Right lobe of liver (tissue), 6 donors: ENCODE results near the gene IGF2BP2. TPM values are rescaled to one million over a fixed set of nuclear protein-coding genes. Genes with fewer than 3 reads are reported as not detected.

Source experiments
- ATAC-seq, 4 donors: fragments of 200-7000 bp; cut with Tn5 transposase; one replicate each; pipeline ENCODE4 v1.9.1; 2020; ENCODE audit warnings: mild to moderate bottlenecking in 4 of 4, moderate library complexity in 4 of 4
- DNase-seq, 3 donors: peaks; one replicate each; pipeline ENCODE4 v3.0.0-alpha.2; 2020
- H3K27ac ChIP-seq, 3 donors: fragments of 200-600 bp; one replicate each; pipeline ENCODE4 v1.8.0; 2022
- H3K27me3 ChIP-seq, 2 donors: fragments of 200-600 bp; one replicate each; pipeline ENCODE4 v1.8.0; 2022
- H3K36me3 ChIP-seq, 4 donors: fragments of 200-600 bp; sonication (generic) in 1 of 4; one replicate each; pipeline versions ENCODE4 v1.5.1 to v1.8.0; 2017 to 2022; ENCODE audit warnings: control low read depth in 1 of 4
- H3K4me1 ChIP-seq, 4 donors: fragments of 200-600 bp; sonication (generic) in 1 of 4; one replicate each; pipeline versions ENCODE4 v1.5.1 to v1.8.0; 2017 to 2022; ENCODE audit warnings: control low read depth in 1 of 4
- H3K4me3 ChIP-seq, 3 donors: fragments of 200-600 bp; one replicate each; pipeline ENCODE4 v1.8.0; 2022
- H3K9me3 ChIP-seq, 4 donors: fragments of 200-600 bp; sonication (generic) in 1 of 4; one replicate each; pipeline versions ENCODE4 v1.5.1 to v1.8.0; 2017 to 2022; ENCODE audit warnings: control low read depth in 1 of 4
- POLR2A ChIP-seq: fragments of 450-650 bp; IDR thresholded peaks from one replicate; pipeline ENCODE4 v1.6.1; 2017; ENCODE audit warnings: antibody characterized with exemption, mild to moderate bottlenecking
- WGBS: methylation state at CpG from one replicate; pipeline ENCODE4 v1.1.6; 2018; ENCODE audit warnings: low coverage, low lambda C conversion rate; ENCODE audit not compliant: insufficient coverage; ENCODE audit errors: missing lambda C conversion rate; 5-methylcytosine and 5-hydroxymethylcytosine counted together
- intact Hi-C, 2 donors: fragments of 100-400 bp; cut with DNase I; formaldehyde crosslinking; loops; one replicate each; pipeline versions ENCODE4 v1.11.2 to v1.14.1; 2022
- total RNA-seq, 6 experiments: library from RNA; depleted of rRNA in 2 of 6; stranded (reverse); fragments of >200 nt in 2 of 6; fragmentation: NEBNext Ultra II Directional in 3 of 6; extraction: Animal tissue kit (Norgen Biotek cat#: 25700) in 3 of 6; gene quantifications; one replicate each; pipeline versions ENCODE4 v1.1.0 to v1.2.4, GENCODE V29; 2016 to 2023
- TF ChIP-seq, protein P1 (sequence below), 4 donors: fragments of 200-600 bp in 3 of 4; fragments of 450-650 bp in 1 of 4; IDR thresholded peaks; one replicate each; pipeline versions ENCODE4 v1.5.1 to v1.8.0; 2016 to 2022; ENCODE audit warnings: antibody characterized with exemption in 4 of 4, mild to moderate bottlenecking in 2 of 4
- donor health status: DM: no; HTN: yes; CAD: no.
- donor health status: DM: no; HTN: no; CAD: no.
- donor health status: DM: no; HTN: no; CAD: no.
- donor health status: DM: no; HTN: yes; CAD: no.
- donor health status: DM: no; HTN: yes; CAD: no.

The IGF2BP2 gene
- total RNA-seq, 6 experiments from 2014 or later: 0.99 to 3.0 (median 1.8) TPM

DNA sequence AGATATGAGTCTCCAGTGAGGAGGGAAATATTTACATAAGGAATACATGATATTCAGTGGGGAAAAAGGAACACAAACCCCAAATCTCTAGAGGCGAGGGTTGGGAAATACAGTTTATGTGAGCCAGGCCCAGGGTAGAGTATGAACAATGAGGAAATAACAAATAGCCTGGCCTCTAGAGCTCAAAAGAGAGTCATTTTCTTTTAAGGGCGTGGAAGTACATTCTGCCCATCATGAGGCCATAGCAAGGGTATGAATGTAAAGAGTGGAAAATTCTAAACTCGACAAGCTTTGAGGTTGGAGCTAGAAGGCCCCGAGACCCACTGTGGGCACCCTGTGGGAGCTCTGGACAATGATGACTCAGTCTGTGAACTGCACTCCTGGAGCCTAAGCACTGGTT, 27.8 kb upstream of the IGF2BP2 start:
- no peak for ATAC-seq
- WGBS: 84% methylated on average over 4 of the region's 4 CpGs

DNA sequence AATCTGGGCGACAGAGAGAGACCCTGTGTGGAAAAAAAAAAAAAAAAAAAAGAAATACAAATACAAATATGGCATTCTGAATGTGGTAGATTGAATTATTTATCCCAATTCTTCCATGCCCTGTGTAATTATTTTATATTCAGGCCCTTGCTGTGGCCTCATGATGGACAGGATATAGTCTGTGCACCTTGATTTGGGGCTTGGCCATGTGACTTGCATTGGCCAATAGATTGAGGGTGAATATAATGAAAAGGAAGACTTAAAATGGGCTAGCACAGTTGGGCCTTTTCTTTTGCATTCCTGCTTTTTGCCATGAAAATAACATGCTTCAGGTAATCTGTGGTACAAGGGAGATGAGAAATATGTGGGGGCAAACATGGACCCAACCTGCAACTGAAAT, 27.1 kb upstream of the IGF2BP2 start:
- Histone ChIP-seq H3K27ac (no peak overlapping the region), H3K27me3 (no peaks in the 10 kb centered on the region), H3K9me3 (peaks cover 0 to 4% (median 0%) of the 10 kb centered on the region in 4 donors), H3K36me3 (no peaks in the 10 kb centered on the region), H3K4me3 (no peak overlapping the region), H3K4me1 (no peaks in the 10 kb centered on the region)
- no peak for ATAC-seq
- no peak for TF ChIP-seq POLR2A
- TF ChIP-seq, protein P1, sequence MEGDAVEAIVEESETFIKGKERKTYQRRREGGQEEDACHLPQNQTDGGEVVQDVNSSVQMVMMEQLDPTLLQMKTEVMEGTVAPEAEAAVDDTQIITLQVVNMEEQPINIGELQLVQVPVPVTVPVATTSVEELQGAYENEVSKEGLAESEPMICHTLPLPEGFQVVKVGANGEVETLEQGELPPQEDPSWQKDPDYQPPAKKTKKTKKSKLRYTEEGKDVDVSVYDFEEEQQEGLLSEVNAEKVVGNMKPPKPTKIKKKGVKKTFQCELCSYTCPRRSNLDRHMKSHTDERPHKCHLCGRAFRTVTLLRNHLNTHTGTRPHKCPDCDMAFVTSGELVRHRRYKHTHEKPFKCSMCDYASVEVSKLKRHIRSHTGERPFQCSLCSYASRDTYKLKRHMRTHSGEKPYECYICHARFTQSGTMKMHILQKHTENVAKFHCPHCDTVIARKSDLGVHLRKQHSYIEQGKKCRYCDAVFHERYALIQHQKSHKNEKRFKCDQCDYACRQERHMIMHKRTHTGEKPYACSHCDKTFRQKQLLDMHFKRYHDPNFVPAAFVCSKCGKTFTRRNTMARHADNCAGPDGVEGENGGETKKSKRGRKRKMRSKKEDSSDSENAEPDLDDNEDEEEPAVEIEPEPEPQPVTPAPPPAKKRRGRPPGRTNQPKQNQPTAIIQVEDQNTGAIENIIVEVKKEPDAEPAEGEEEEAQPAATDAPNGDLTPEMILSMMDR (IDR thresholded peaks at IDR 0.05): no peak
- intact Hi-C loops: no loop called here
- no peak for DNase-seq
- 57% methylated on average over 1 of the region's 1 CpG for WGBS

More for the DNA sequence above, 27.8 kb upstream of the IGF2BP2 start:
- Histone ChIP-seq H3K4me3 (no peak overlapping the region), H3K27ac (no peak overlapping the region), H3K4me1 (no peaks in the 10 kb centered on the region), H3K36me3 (no peaks in the 10 kb centered on the region), H3K9me3 (peaks cover 0 to 5% (median 0%) of the 10 kb centered on the region in 4 donors), H3K27me3 (no peaks in the 10 kb centered on the region)
- TF ChIP-seq, protein P1 (IDR thresholded peaks at IDR 0.05): no peak
- TF ChIP-seq POLR2A: no peak
- DNase-seq: no peak
- intact Hi-C loops: no loop called here

DNA sequence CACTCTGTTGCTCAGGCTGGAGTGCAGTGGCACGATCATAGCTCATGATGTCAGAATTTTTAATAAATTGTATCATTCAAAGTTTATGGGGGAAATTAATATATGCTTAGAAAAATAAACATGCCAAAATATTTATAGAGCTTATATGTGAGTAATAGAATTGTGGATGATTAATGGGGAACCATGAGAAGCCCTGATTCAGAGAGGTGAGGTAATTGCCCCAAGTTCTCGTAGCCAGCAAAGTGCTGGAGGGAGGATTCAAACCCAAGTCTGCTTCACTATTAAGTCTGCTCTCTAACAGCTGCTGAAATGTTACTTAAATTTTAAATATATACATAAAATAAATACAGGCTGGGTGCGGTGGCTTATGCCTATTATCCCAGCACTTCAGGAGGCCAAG, 26.2 kb upstream of the IGF2BP2 start:
- intact Hi-C loops: no loop called here
- TF ChIP-seq, protein P1 (IDR thresholded peaks at IDR 0.05): no peak
- TF ChIP-seq POLR2A: no peak
- ATAC-seq (no peak), DNase-seq (no peak)
- H3K36me3 ChIP-seq: no peaks in the 10 kb centered on the region
- no peak overlapping the region for H3K27ac ChIP-seq
- no peak overlapping the region for H3K4me3 ChIP-seq
- whole genome bisulfite sequencing: 91% methylated on average over 3 of the region's 3 CpGs
- H3K4me1 ChIP-seq: no peaks in the 10 kb centered on the region
- H3K27me3 ChIP-seq: no peaks in the 10 kb centered on the region
- H3K9me3 ChIP-seq: no peaks in the 10 kb centered on the region

DNA sequence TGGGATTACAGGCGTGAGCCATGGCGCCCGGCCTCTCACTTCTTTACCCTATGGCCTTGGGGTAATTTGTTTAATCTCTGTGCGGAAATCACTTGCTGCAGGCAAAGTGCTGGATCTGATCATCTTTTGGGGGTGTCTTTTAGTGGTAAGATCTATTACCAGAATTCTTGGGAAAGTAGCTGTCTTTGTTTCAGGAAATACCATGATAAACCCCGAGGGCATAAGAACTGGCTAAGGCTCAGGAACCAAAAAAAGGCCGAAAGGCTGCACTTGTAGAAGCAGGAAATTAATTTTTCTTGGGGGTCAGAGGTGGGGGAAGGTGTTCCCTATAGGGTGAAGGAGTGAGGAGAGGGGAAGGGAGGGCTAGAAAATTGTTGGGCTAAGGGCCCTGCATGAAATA, 22.7 kb upstream of the IGF2BP2 start:
- H3K4me3 ChIP-seq: no peak overlapping the region
- ATAC-seq: no peak
- WGBS: 86% methylated on average over 6 of the region's 6 CpGs
- no peaks in the 10 kb centered on the region for H3K4me1 ChIP-seq
- DNase-seq: no peak
- H3K9me3 ChIP-seq: no peaks in the 10 kb centered on the region
- no peaks in the 10 kb centered on the region for H3K27me3 ChIP-seq
- no peak overlapping the region for H3K27ac ChIP-seq
- intact Hi-C loops: no loop called here
- no peaks in the 10 kb centered on the region for H3K36me3 ChIP-seq
- TF ChIP-seq POLR2A: no peak
- TF ChIP-seq, protein P1 (IDR thresholded peaks at IDR 0.05): no peak

DNA sequence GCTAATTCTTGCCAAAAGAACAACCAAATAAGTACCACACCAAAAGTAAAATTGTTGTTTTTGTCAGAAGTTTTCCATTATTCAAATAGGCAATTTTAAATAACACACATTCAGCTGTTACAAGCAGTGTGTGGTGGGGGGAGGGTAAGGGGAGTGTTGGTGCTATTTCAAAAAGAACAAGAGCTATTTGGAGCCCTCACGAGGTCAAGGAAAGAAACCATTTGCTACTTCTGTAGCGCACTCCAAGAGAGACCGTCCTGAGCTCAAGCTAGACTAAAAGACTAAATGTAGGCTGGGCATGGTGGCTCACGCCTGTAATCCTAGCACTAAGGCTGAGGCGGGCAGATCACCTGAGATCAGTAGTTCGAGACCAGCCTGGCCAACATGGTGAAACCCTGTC, 21.2 kb upstream of the IGF2BP2 start:
- intact Hi-C loops: no loop called here
- WGBS: 73% methylated on average over 6 of the region's 6 CpGs
- Histone ChIP-seq H3K27ac (no peak overlapping the region), H3K4me3 (no peak overlapping the region), H3K4me1 (no peaks in the 10 kb centered on the region), H3K9me3 (no peaks in the 10 kb centered on the region), H3K36me3 (no peaks in the 10 kb centered on the region), H3K27me3 (no peaks in the 10 kb centered on the region)
- ATAC-seq (no peak), DNase-seq (no peak)
- no peak for TF ChIP-seq POLR2A
- TF ChIP-seq, protein P1 (IDR thresholded peaks at IDR 0.05): no peak
